Measurements from ENCODE around the gene CHST3. TPM values are rescaled to one million over a fixed set of nuclear protein-coding genes. Genes with fewer than 3 reads are reported as not detected.
"Not testable (repeated sequence)": the region's sequence is repeated elsewhere in the genome, so short reads cannot be mapped to it uniquely, and the experiment has no call there.

Gene CHST3
- total RNA-seq (10 to 100 TPM; 19.8 to 37.0 (median 23.3) TPM), polyA plus RNA-seq (14.9 TPM)
- long read RNA-seq, donor 1, full-length matches to known transcripts, result 3 of 38 reads
- long read RNA-seq, donor 1, partial matches to known transcripts, result 3 of 38 reads
- long read RNA-seq, donor 1, other reads (novel, unspliced or antisense), result 32 of 38 reads
- long read RNA-seq, donor 2, full-length matches to known transcripts, result 2 of 11 reads
- long read RNA-seq, donor 2, partial matches to known transcripts, result 0 of 11 reads
- long read RNA-seq, donor 2, other reads (novel, unspliced or antisense), result 9 of 11 reads
- long read RNA-seq, donor 3, full-length matches to known transcripts, result 1 of 71 reads
- long read RNA-seq, donor 3, partial matches to known transcripts, result 63 of 71 reads
- long read RNA-seq, donor 3, other reads (novel, unspliced or antisense), result 7 of 71 reads
- long read RNA-seq, donor 4, partial matches to known transcripts, result 0 of 11 reads
- long read RNA-seq, donor 4, other reads (novel, unspliced or antisense), result 11 of 11 reads

- Histone ChIP-seq H3K4me3 (ENCODE audit: low read length) (peak within 1 kb of the TSS; percentile 78), H3K27ac (ENCODE audit: low read length) (peak within 1 kb of the TSS; percentile 90), H3K4me1 (ENCODE audit: control insufficient read depth, insufficient read depth, low read length) (peaks cover 10% of the 10 kb centered on the region), H3K27me3 (ENCODE audit: control insufficient read depth, insufficient read depth) (no peaks in the 10 kb centered on the region), H3K9me3 (ENCODE audit: control insufficient read depth, low read length) (no peaks in the 10 kb centered on the region)
- peak; percentile 90 to 95 (median 94) for DNase-seq
- WGBS, result under 1% methylated on average over 77 of the region's 77 CpGs
- intact Hi-C loops (cut with DNase I), result loop anchor here in 3 of 4 donors (5.0 to 10.0 kb wide), 3 partner anchors 68 to 371 kb away; no protein-coding TSS in a partner anchor
- ATAC-seq, result peak; percentile 82 to 89
These were observed at the start of gene CHST3 for GRCh38 chr10:71964098-71964742. Gene CHST3, plus strand, starts transcription at chr10:71964395. Its CDS starts 41,448 bp downstream, at chr10:72005843.

- H3K27me3 ChIP-seq (ENCODE audit: control insufficient read depth, insufficient read depth), result no peaks in the 10 kb centered on the region
- no peak overlapping the region for H3K27ac ChIP-seq (ENCODE audit: low read length)
- peaks cover 7% of the 10 kb centered on the region for H3K4me1 ChIP-seq (ENCODE audit: control insufficient read depth, insufficient read depth, low read length)
- H3K4me3 ChIP-seq (ENCODE audit: low read length), result no peak overlapping the region
- intact Hi-C loops (cut with DNase I), result no loop called here
- no peak for ATAC-seq
- DNase-seq, result no peak
- no peaks in the 10 kb centered on the region for H3K9me3 ChIP-seq (ENCODE audit: control insufficient read depth, low read length)
These were observed 47.4 kb upstream of the CHST3 start for GRCh38 chr10:71916827-71917226.

GRCh38 chr10:71918992-71919391, 45.2 kb upstream of the CHST3 start:
- no peaks in the 10 kb centered on the region for H3K9me3 ChIP-seq (ENCODE audit: control insufficient read depth, low read length)
- H3K27ac ChIP-seq (ENCODE audit: low read length), result no peak overlapping the region
- DNase-seq (no peak), ATAC-seq (no peak)
- intact Hi-C loops (cut with DNase I), result no loop called here
- no peaks in the 10 kb centered on the region for H3K27me3 ChIP-seq (ENCODE audit: control insufficient read depth, insufficient read depth)
- H3K4me1 ChIP-seq (ENCODE audit: control insufficient read depth, insufficient read depth, low read length), result peaks cover 7% of the 10 kb centered on the region
- H3K4me3 ChIP-seq (ENCODE audit: low read length), result no peak overlapping the region
- WGBS, result 87% methylated on average over 7 of the region's 7 CpGs

GRCh38 chr10:71919956-71920539, 44.1 kb upstream of the CHST3 start:
- intact Hi-C loops (cut with DNase I); H3K27ac ChIP-seq (ENCODE audit: low read length); ATAC-seq; H3K4me1 ChIP-seq (ENCODE audit: control insufficient read depth, insufficient read depth, low read length); H3K9me3 ChIP-seq (ENCODE audit: control insufficient read depth, low read length); DNase-seq; H3K4me3 ChIP-seq (ENCODE audit: low read length); H3K27me3 ChIP-seq (ENCODE audit: control insufficient read depth, insufficient read depth): not testable (repeated sequence)
- 78% methylated on average over 7 of the region's 7 CpGs for WGBS

- Histone ChIP-seq H3K27me3 (ENCODE audit: control insufficient read depth, insufficient read depth) (no peaks in the 10 kb centered on the region), H3K27ac (ENCODE audit: low read length) (no peak overlapping the region), H3K4me1 (ENCODE audit: control insufficient read depth, insufficient read depth, low read length) (peaks cover 7% of the 10 kb centered on the region), H3K4me3 (ENCODE audit: low read length) (no peak overlapping the region), H3K9me3 (ENCODE audit: control insufficient read depth, low read length) (no peaks in the 10 kb centered on the region)
- intact Hi-C loops (cut with DNase I), result no loop called here
- no peak for DNase-seq
- WGBS, result 65% methylated on average over 9 of the region's 9 CpGs
- no peak for ATAC-seq
These were observed 43.5 kb upstream of the CHST3 start for GRCh38 chr10:71920540-71921323.

GRCh38 chr10:71921324-71922027, 42.7 kb upstream of the CHST3 start:
- intact Hi-C loops (cut with DNase I), result no loop called here
- Histone ChIP-seq H3K4me1 (ENCODE audit: control insufficient read depth, insufficient read depth, low read length) (peaks cover 7% of the 10 kb centered on the region), H3K9me3 (ENCODE audit: control insufficient read depth, low read length) (no peaks in the 10 kb centered on the region), H3K4me3 (ENCODE audit: low read length) (no peak overlapping the region), H3K27ac (ENCODE audit: low read length) (peak overlapping the region; percentile 40), H3K27me3 (ENCODE audit: control insufficient read depth, insufficient read depth) (no peaks in the 10 kb centered on the region)
- WGBS, result 35% methylated on average over 4 of the region's 4 CpGs
- DNase-seq (peak; percentile 86 to 94 (median 89)), ATAC-seq (peak; percentile 82 to 90)

- Histone ChIP-seq H3K4me1 (ENCODE audit: control insufficient read depth, insufficient read depth, low read length) (peaks cover 7% of the 10 kb centered on the region), H3K9me3 (ENCODE audit: control insufficient read depth, low read length) (no peaks in the 10 kb centered on the region), H3K27ac (ENCODE audit: low read length) (no peak overlapping the region), H3K27me3 (ENCODE audit: control insufficient read depth, insufficient read depth) (no peaks in the 10 kb centered on the region), H3K4me3 (ENCODE audit: low read length) (no peak overlapping the region)
- no peak for DNase-seq
- ATAC-seq, result no peak
- 60% methylated on average over 7 of the region's 7 CpGs for WGBS
- intact Hi-C loops (cut with DNase I), result no loop called here
These were observed 41.0 kb upstream of the CHST3 start for GRCh38 chr10:71923138-71923692.

- DNase-seq, result no peak
These were observed 39.4 kb upstream of the CHST3 start for GRCh38 chr10:71924771-71925170.

GRCh38 chr10:71927159-71927558, 37.0 kb upstream of the CHST3 start:
- no peak overlapping the region for H3K4me3 ChIP-seq (ENCODE audit: low read length)
- no peak for DNase-seq
- 80% methylated on average over 4 of the region's 4 CpGs for WGBS
- intact Hi-C loops (cut with DNase I), result no loop called here
- no peak overlapping the region for H3K27ac ChIP-seq (ENCODE audit: low read length)
- no peaks in the 10 kb centered on the region for H3K9me3 ChIP-seq (ENCODE audit: control insufficient read depth, low read length)
- no peaks in the 10 kb centered on the region for H3K4me1 ChIP-seq (ENCODE audit: control insufficient read depth, insufficient read depth, low read length)
- no peaks in the 10 kb centered on the region for H3K27me3 ChIP-seq (ENCODE audit: control insufficient read depth, insufficient read depth)
- no peak for ATAC-seq

More at GRCh38 chr10:71924771-71925170, 39.4 kb upstream of the CHST3 start:
- no peak overlapping the region for H3K4me3 ChIP-seq (ENCODE audit: low read length)
- 94% methylated on average over 3 of the region's 3 CpGs for WGBS
- no peak for ATAC-seq
- no peaks in the 10 kb centered on the region for H3K9me3 ChIP-seq (ENCODE audit: control insufficient read depth, low read length)
- intact Hi-C loops (cut with DNase I), result no loop called here
- H3K27me3 ChIP-seq (ENCODE audit: control insufficient read depth, insufficient read depth), result no peaks in the 10 kb centered on the region
- no peak overlapping the region for H3K27ac ChIP-seq (ENCODE audit: low read length)
- peaks cover 7% of the 10 kb centered on the region for H3K4me1 ChIP-seq (ENCODE audit: control insufficient read depth, insufficient read depth, low read length)

Data from right cardiac atrium (tissue), 5 donors.